ENCODE results near the gene UQCRC1.

The UQCRC1 gene

GRCh38 chr3:48647714-48648113 is 38.3 kb upstream of the UQCRC1 start:
- TF ChIP-seq POLR2AphosphoS5 (IDR thresholded peaks at IDR 0.05; ENCODE audit: low read depth) (no peak), SPI1 (IDR thresholded peaks at IDR 0.05; ENCODE audit: borderline replicate concordance, low read depth) (no peak), GABPA (IDR thresholded peaks at IDR 0.05; ENCODE audit: low read depth) (no peak), REST (IDR thresholded peaks at IDR 0.05; ENCODE audit: insufficient replicate concordance, low read depth) (no peak)
- TF ChIP-seq, protein P1, sequence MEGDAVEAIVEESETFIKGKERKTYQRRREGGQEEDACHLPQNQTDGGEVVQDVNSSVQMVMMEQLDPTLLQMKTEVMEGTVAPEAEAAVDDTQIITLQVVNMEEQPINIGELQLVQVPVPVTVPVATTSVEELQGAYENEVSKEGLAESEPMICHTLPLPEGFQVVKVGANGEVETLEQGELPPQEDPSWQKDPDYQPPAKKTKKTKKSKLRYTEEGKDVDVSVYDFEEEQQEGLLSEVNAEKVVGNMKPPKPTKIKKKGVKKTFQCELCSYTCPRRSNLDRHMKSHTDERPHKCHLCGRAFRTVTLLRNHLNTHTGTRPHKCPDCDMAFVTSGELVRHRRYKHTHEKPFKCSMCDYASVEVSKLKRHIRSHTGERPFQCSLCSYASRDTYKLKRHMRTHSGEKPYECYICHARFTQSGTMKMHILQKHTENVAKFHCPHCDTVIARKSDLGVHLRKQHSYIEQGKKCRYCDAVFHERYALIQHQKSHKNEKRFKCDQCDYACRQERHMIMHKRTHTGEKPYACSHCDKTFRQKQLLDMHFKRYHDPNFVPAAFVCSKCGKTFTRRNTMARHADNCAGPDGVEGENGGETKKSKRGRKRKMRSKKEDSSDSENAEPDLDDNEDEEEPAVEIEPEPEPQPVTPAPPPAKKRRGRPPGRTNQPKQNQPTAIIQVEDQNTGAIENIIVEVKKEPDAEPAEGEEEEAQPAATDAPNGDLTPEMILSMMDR (IDR thresholded peaks at IDR 0.05; ENCODE audit: insufficient read depth, low read length) = no peak
- Histone ChIP-seq H3K27me3 (ENCODE audit: insufficient read depth, poor library complexity, severe bottlenecking) (no peaks in the 10 kb centered on the region), H3K4me3 (replicated peaks; ENCODE audit: insufficient read depth, low read length) (no peak overlapping the region), H3K27ac (replicated peaks) (no peak overlapping the region)
- DNase-seq (ENCODE audit: low read depth in 1 of 2, low spot score in 1 of 2) = no peak

GRCh38 chr3:48644898-48645760 is 35.7 kb upstream of the UQCRC1 start:
- H3K27me3 ChIP-seq (ENCODE audit: insufficient read depth, poor library complexity, severe bottlenecking) = no peaks in the 10 kb centered on the region
- DNase-seq (ENCODE audit: low read depth in 1 of 2, low spot score in 1 of 2) = no peak
- H3K27ac ChIP-seq (replicated peaks) = no peak overlapping the region
- no peak overlapping the region for H3K4me3 ChIP-seq (replicated peaks; ENCODE audit: insufficient read depth, low read length)
- TF ChIP-seq SPI1 (IDR thresholded peaks at IDR 0.05; ENCODE audit: borderline replicate concordance, low read depth) (no peak), GABPA (IDR thresholded peaks at IDR 0.05; ENCODE audit: low read depth) (no peak), REST (IDR thresholded peaks at IDR 0.05; ENCODE audit: insufficient replicate concordance, low read depth) (no peak), POLR2AphosphoS5 (IDR thresholded peaks at IDR 0.05; ENCODE audit: low read depth) (no peak)
- TF ChIP-seq, protein P1 (IDR thresholded peaks at IDR 0.05; ENCODE audit: insufficient read depth, low read length) = no peak

DNA sequence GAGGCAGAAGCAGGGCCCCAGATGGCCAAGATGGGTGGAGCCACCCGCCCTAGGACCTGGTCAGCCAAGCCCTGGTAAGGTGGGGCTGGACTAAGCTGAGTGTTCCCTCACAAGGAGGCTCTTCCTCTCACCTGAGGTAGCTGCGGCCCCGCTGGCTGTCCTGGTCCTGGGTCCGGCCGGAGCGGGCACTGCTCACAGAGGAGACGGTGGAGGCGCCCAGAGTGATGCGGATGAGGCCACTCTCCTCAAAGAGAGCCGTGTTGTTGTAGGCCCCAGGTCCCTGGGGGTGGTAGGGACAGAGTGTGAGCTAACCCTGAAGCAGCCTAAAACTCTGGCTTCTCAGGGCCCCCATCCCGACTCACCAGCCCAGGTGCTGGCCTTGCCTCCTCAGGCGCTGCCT is 33.2 kb upstream of the UQCRC1 start:
- no peak for DNase-seq (ENCODE audit: low read depth in 1 of 2, low spot score in 1 of 2)
- no peaks in the 10 kb centered on the region for H3K27me3 ChIP-seq (ENCODE audit: insufficient read depth, poor library complexity, severe bottlenecking)
- H3K27ac ChIP-seq (replicated peaks) = no peak overlapping the region
- TF ChIP-seq SPI1 (IDR thresholded peaks at IDR 0.05; ENCODE audit: borderline replicate concordance, low read depth) = no peak
- TF ChIP-seq, protein P1 (IDR thresholded peaks at IDR 0.05; ENCODE audit: insufficient read depth, low read length) = no peak
- no peak for TF ChIP-seq POLR2AphosphoS5 (IDR thresholded peaks at IDR 0.05; ENCODE audit: low read depth)
- no peak for TF ChIP-seq GABPA (IDR thresholded peaks at IDR 0.05; ENCODE audit: low read depth)
- no peak for TF ChIP-seq REST (IDR thresholded peaks at IDR 0.05; ENCODE audit: insufficient replicate concordance, low read depth)
- H3K4me3 ChIP-seq (replicated peaks; ENCODE audit: insufficient read depth, low read length) = no peak overlapping the region
